Uterus (tissue), 4 donors: ENCODE measurements around the gene BAZ2A. TPM values are rescaled to one million over a fixed set of nuclear protein-coding genes. Genes with fewer than 3 reads are reported as not detected.

Experiments used
- DNase-seq, 2 donors: peaks; one replicate each; pipeline ENCODE4 v3.0.0-alpha.2; 2019 to 2020
- H3K27ac ChIP-seq, 2 donors: fragments of 200-600 bp; sonication (generic); 1 replicate in 1 of 2; 2 replicates in 1 of 2; pipeline ENCODE4 v1.5.1; 2016 to 2018
- H3K27me3 ChIP-seq, 2 donors: fragments of 200-600 bp; sonication (generic); one replicate each; pipeline ENCODE4 v1.5.1; 2018 to 2019; ENCODE audit warnings: control low read depth in 1 of 2
- H3K36me3 ChIP-seq, 2 donors: fragments of 200-600 bp; sonication (generic); one replicate each; pipeline ENCODE4 v1.5.1; 2019; ENCODE audit warnings: control low read depth in 1 of 2
- H3K4me1 ChIP-seq, 2 donors: fragments of 200-600 bp; sonication (generic); one replicate each; pipeline ENCODE4 v1.5.1; 2018 to 2019; ENCODE audit warnings: control low read depth in 1 of 2
- H3K4me3 ChIP-seq, 2 donors: fragments of 200-600 bp; sonication (generic); 1 replicate in 1 of 2; 2 replicates in 1 of 2; pipeline ENCODE4 v1.5.1; 2018 to 2019; ENCODE audit warnings: mild to moderate bottlenecking in 1 of 2
- H3K9me3 ChIP-seq, 2 donors: fragments of 200-600 bp; sonication (generic); one replicate each; pipeline ENCODE4 v1.5.1; 2019; ENCODE audit warnings: control low read depth in 1 of 2
- CTCF ChIP-seq, 4 experiments: fragments of 200-600 bp in 2 of 4; fragments of 450-650 bp in 2 of 4; sonication (generic) in 2 of 4; IDR thresholded peaks; one replicate each; pipeline ENCODE4 v1.5.1; 2016 to 2019; ENCODE audit warnings: antibody characterized with exemption in 4 of 4, mild to moderate bottlenecking in 2 of 4, moderate library complexity in 1 of 4
- POLR2A ChIP-seq, 2 donors: fragments of 450-650 bp; IDR thresholded peaks; one replicate each; pipeline ENCODE4 v1.6.1; 2016; ENCODE audit warnings: antibody characterized with exemption in 2 of 2, mild to moderate bottlenecking in 1 of 2, moderate library complexity in 1 of 2
- intact Hi-C: fragments of 100-400 bp; cut with DNase I; formaldehyde crosslinking; loops from one replicate; pipeline ENCODE4 v1.15.1; 2023; ENCODE audit warnings: low total_unique reads
- total RNA-seq, 4 donors: library from RNA; depleted of rRNA in 3 of 4; stranded (reverse); fragments of >200 nt in 3 of 4; gene quantifications; one replicate each; pipeline versions ENCODE4 v1.1.0 to v1.2.4, GENCODE V29; 2014 to 2023
- donor health status: DM: yes; HTN: yes; CAD: no.

Gene BAZ2A
- total RNA-seq, 4 donors from 2014 or later, result 25.1 to 136 (median 28.9) TPM

GRCh38 chr12:56670836-56671235, 40.7 kb upstream of the BAZ2A start:
- DNase-seq, result no peak
- intact Hi-C loops, result no loop called here
- Histone ChIP-seq H3K4me1 (no peaks in the 10 kb centered on the region), H3K4me3 (no peak overlapping the region), H3K27ac (no peak overlapping the region), H3K27me3 (no peaks in the 10 kb centered on the region), H3K36me3 (no peaks in the 10 kb centered on the region), H3K9me3 (no peaks in the 10 kb centered on the region)
- TF ChIP-seq CTCF (IDR thresholded peaks at IDR 0.05) (no peak), POLR2A (IDR thresholded peaks at IDR 0.05) (no peak)

- Histone ChIP-seq H3K4me1 (no peaks in the 10 kb centered on the region), H3K4me3 (no peak overlapping the region), H3K9me3 (no peaks in the 10 kb centered on the region), H3K36me3 (no peaks in the 10 kb centered on the region), H3K27me3 (no peaks in the 10 kb centered on the region), H3K27ac (no peak overlapping the region)
- TF ChIP-seq CTCF (IDR thresholded peaks at IDR 0.05), result no peak
- TF ChIP-seq POLR2A (IDR thresholded peaks at IDR 0.05), result no peak
- DNase-seq, result no peak
- intact Hi-C loops, result no loop called here
Observed at GRCh38 chr12:56668197-56668457, 38.0 kb upstream of the BAZ2A start.

GRCh38 chr12:56661979-56662638, 32.0 kb upstream of the BAZ2A start:
- Histone ChIP-seq H3K4me3 (no peak overlapping the region), H3K9me3 (no peaks in the 10 kb centered on the region), H3K27ac (no peak overlapping the region), H3K4me1 (no peaks in the 10 kb centered on the region), H3K36me3 (no peaks in the 10 kb centered on the region), H3K27me3 (no peaks in the 10 kb centered on the region)
- no peak for DNase-seq
- intact Hi-C loops, result no loop called here
- TF ChIP-seq CTCF (IDR thresholded peaks at IDR 0.05) (no peak), POLR2A (IDR thresholded peaks at IDR 0.05) (no peak)

- DNase-seq, result no peak
- Histone ChIP-seq H3K9me3 (no peaks in the 10 kb centered on the region), H3K27ac (no peak overlapping the region), H3K4me1 (no peaks in the 10 kb centered on the region), H3K4me3 (no peak overlapping the region), H3K27me3 (no peaks in the 10 kb centered on the region), H3K36me3 (no peaks in the 10 kb centered on the region)
- intact Hi-C loops, result no loop called here
- no peak for TF ChIP-seq CTCF (IDR thresholded peaks at IDR 0.05)
- no peak for TF ChIP-seq POLR2A (IDR thresholded peaks at IDR 0.05)
Observed at GRCh38 chr12:56661560-56661959, 31.4 kb upstream of the BAZ2A start.

GRCh38 chr12:56658921-56659320, 28.8 kb upstream of the BAZ2A start:
- Histone ChIP-seq H3K4me1 (no peaks in the 10 kb centered on the region), H3K9me3 (no peaks in the 10 kb centered on the region), H3K27me3 (no peaks in the 10 kb centered on the region), H3K36me3 (no peaks in the 10 kb centered on the region), H3K27ac (no peak overlapping the region), H3K4me3 (no peak overlapping the region)
- DNase-seq, result no peak
- intact Hi-C loops, result no loop called here
- TF ChIP-seq POLR2A (IDR thresholded peaks at IDR 0.05), result no peak
- TF ChIP-seq CTCF (IDR thresholded peaks at IDR 0.05), result no peak
